ENCODE results near the gene TPP2.

- TF ChIP-seq, protein P1, sequence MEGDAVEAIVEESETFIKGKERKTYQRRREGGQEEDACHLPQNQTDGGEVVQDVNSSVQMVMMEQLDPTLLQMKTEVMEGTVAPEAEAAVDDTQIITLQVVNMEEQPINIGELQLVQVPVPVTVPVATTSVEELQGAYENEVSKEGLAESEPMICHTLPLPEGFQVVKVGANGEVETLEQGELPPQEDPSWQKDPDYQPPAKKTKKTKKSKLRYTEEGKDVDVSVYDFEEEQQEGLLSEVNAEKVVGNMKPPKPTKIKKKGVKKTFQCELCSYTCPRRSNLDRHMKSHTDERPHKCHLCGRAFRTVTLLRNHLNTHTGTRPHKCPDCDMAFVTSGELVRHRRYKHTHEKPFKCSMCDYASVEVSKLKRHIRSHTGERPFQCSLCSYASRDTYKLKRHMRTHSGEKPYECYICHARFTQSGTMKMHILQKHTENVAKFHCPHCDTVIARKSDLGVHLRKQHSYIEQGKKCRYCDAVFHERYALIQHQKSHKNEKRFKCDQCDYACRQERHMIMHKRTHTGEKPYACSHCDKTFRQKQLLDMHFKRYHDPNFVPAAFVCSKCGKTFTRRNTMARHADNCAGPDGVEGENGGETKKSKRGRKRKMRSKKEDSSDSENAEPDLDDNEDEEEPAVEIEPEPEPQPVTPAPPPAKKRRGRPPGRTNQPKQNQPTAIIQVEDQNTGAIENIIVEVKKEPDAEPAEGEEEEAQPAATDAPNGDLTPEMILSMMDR (IDR thresholded peaks at IDR 0.05), result no peak
- TF ChIP-seq ZFX (IDR thresholded peaks at IDR 0.05; ENCODE audit: borderline replicate concordance), result no peak
Observed at GRCh38 chr13:102698649-102698980, 101.8 kb downstream of the TPP2 start.
